Measurements from ENCODE around the gene DNAJB13.

The DNAJB13 gene

DNA sequence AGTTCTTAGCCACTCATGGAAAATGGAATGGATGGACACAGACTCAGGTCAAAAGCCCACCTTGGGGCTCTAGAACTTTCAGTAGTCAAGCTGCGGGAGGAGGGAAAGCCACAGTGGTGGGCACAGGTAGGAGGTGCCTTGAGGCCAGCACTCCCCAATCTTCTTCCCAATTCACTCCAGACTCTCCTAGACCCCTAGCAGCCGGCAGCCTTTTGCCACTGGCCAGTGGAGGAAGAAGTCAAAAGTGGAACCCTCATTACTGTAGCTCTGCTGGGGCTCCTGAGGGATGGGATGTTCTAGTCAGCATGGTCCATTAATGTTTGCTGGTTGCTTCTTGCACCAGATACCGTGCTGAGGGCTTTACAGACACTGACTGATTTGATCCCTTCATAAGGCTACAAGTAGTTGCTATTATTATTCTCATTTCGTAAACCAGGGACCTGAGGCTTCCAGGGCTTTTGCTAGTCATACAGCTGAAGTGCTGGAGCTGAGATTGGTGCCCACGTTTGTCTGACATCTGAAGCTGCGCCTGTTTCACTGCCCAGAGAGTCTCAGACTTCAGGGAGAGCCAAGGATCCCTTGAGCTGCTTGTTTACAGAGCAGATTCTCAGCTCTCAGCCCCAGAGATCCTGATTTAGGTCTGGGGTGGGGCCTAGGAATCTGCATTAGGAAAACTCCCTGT is 57.0 kb downstream of the DNAJB13 start:
- no peaks in the 10 kb centered on the region for H3K79me2 ChIP-seq (ENCODE audit: low read length)
- no peak overlapping the region for H3K4me2 ChIP-seq (ENCODE audit: low read depth, low read length)
- no peaks in the 10 kb centered on the region for H3F3A ChIP-seq (ENCODE audit: insufficient read depth, low read length)
- no peak for DNase-seq
- no peaks in the 10 kb centered on the region for H4K20me1 ChIP-seq (ENCODE audit: insufficient read depth, low read length)
- H3K36me3 ChIP-seq (replicated peaks; ENCODE audit: insufficient read depth, low read length): no peaks in the 10 kb centered on the region
- H3K4me1 ChIP-seq (ENCODE audit: low read length): no peaks in the 10 kb centered on the region
- H2AFZ ChIP-seq (ENCODE audit: low read length): no peak overlapping the region
- H3K4me3 ChIP-seq (ENCODE audit: low read length): no peak overlapping the region
- no peak overlapping the region for H3K9ac ChIP-seq (ENCODE audit: low read length)
- no peaks in the 10 kb centered on the region for H3K9me3 ChIP-seq (replicated peaks; ENCODE audit: insufficient read depth, low read length)
- no peaks in the 10 kb centered on the region for H3K27me3 ChIP-seq (replicated peaks; ENCODE audit: insufficient read depth, low read length)
- H3K27ac ChIP-seq (ENCODE audit: low read length): no peak overlapping the region
- TF ChIP-seq EZH2 (optimal IDR thresholded peaks at IDR 0.05; ENCODE audit: low read depth, low read length) (no peak), EZH2phosphoT487 (IDR thresholded peaks at IDR 0.05; ENCODE audit: low read length) (no peak)
- TF ChIP-seq, protein P1, sequence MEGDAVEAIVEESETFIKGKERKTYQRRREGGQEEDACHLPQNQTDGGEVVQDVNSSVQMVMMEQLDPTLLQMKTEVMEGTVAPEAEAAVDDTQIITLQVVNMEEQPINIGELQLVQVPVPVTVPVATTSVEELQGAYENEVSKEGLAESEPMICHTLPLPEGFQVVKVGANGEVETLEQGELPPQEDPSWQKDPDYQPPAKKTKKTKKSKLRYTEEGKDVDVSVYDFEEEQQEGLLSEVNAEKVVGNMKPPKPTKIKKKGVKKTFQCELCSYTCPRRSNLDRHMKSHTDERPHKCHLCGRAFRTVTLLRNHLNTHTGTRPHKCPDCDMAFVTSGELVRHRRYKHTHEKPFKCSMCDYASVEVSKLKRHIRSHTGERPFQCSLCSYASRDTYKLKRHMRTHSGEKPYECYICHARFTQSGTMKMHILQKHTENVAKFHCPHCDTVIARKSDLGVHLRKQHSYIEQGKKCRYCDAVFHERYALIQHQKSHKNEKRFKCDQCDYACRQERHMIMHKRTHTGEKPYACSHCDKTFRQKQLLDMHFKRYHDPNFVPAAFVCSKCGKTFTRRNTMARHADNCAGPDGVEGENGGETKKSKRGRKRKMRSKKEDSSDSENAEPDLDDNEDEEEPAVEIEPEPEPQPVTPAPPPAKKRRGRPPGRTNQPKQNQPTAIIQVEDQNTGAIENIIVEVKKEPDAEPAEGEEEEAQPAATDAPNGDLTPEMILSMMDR (IDR thresholded peaks at IDR 0.05; ENCODE audit: low read length): no peak
- no peaks in the 10 kb centered on the region for H3K9me2 ChIP-seq (replicated peaks; ENCODE audit: insufficient read depth, low read length)

DNA sequence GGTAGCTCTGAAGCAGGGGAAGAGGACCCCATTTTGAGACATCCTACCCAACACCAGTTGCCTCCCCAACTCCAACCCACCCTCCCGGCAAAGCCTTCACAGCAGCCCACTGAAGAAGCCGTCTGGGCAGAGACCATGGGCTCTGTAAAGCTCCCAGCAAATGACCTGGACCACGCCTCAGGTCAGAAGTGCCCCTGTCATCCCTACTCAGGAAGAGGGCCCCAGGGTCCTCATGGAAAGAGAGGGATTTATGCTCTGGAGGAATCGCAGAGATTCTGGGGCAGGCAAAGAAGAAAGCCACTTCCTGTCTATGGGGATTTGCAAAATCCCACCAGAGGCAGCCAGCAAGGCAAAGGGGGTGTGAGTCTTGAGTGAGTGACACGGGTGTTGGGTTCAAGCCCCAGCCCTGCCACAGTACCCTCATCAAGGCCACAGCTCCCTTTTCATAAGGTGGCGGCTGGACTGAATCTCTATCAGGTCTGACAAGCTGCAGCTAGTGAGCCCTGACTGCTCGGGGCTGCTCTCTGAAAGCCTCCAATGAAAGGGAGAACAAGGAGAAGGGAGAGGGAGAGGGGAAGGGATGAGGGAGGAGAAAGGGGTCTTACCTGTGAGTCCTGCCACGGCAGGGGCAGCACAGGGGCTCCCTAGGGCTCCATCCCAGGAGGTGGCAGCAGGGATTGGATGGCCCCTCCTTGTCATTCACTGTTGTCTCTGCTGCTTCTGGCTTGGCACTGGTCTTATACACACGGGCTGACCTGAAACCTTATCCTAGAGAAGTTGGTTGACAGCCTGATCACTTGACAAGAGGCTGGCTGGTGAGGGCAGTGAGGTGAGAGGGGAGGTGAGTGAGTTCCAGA is 57.8 kb downstream of the DNAJB13 start, which contains the start of gene UCP3:
UCP3 (minus strand) TSS at position 713 of the 857 bp plus-strand sequence. CDS start 2,043 bp downstream, outside the sequence.
- Histone ChIP-seq H3F3A (ENCODE audit: insufficient read depth, low read length) (no peaks in the 10 kb centered on the region), H3K4me1 (ENCODE audit: low read length) (no peaks in the 10 kb centered on the region), H3K9ac (ENCODE audit: low read length) (no peak within 1 kb of the TSS), H3K4me2 (ENCODE audit: low read depth, low read length) (no peak within 1 kb of the TSS), H3K9me2 (replicated peaks; ENCODE audit: insufficient read depth, low read length) (no peaks in the 10 kb centered on the region), H3K4me3 (ENCODE audit: low read length) (no peak within 1 kb of the TSS), H3K27ac (ENCODE audit: low read length) (no peak within 1 kb of the TSS), H4K20me1 (ENCODE audit: insufficient read depth, low read length) (no peaks in the 10 kb centered on the region), H3K79me2 (ENCODE audit: low read length) (no peaks in the 10 kb centered on the region), H3K36me3 (replicated peaks; ENCODE audit: insufficient read depth, low read length) (no peaks in the 10 kb centered on the region), H2AFZ (ENCODE audit: low read length) (no peak within 1 kb of the TSS), H3K27me3 (replicated peaks; ENCODE audit: insufficient read depth, low read length) (no peaks in the 10 kb centered on the region), H3K9me3 (replicated peaks; ENCODE audit: insufficient read depth, low read length) (no peaks in the 10 kb centered on the region)
- DNase-seq: no peak
- TF ChIP-seq, protein P1 (IDR thresholded peaks at IDR 0.05; ENCODE audit: low read length): no peak
- no peak for TF ChIP-seq EZH2phosphoT487 (IDR thresholded peaks at IDR 0.05; ENCODE audit: low read length)
- TF ChIP-seq EZH2 (optimal IDR thresholded peaks at IDR 0.05; ENCODE audit: low read depth, low read length): no peak

DNA sequence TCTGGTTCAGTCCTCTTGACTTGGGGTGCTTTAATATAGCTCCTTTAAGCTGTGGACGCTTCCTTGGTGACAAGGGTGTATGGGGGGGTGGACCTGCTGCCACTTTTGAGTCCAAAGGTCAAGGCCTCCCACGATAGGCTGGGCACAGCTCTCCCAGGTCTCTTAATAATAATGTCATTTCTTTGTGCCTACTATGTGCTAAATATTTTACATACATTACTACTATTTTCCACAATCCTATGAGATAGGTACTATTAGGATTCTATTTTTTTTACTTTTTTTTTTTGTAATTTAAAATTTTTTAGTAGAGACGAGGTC is 58.4 kb downstream of the DNAJB13 start:
- H2AFZ ChIP-seq (ENCODE audit: low read length): no peak overlapping the region

More for the DNA sequence above, 58.4 kb downstream of the DNAJB13 start:
- DNase-seq: no peak
- H3K79me2 ChIP-seq (ENCODE audit: low read length): no peaks in the 10 kb centered on the region
- no peak overlapping the region for H3K4me3 ChIP-seq (ENCODE audit: low read length)
- TF ChIP-seq EZH2phosphoT487 (IDR thresholded peaks at IDR 0.05; ENCODE audit: low read length) (no peak), EZH2 (optimal IDR thresholded peaks at IDR 0.05; ENCODE audit: low read depth, low read length) (no peak)
- TF ChIP-seq, protein P1 (IDR thresholded peaks at IDR 0.05; ENCODE audit: low read length): no peak
- H3K9me2 ChIP-seq (replicated peaks; ENCODE audit: insufficient read depth, low read length): no peaks in the 10 kb centered on the region
- H4K20me1 ChIP-seq (ENCODE audit: insufficient read depth, low read length): no peaks in the 10 kb centered on the region
- H3K4me2 ChIP-seq (ENCODE audit: low read depth, low read length): no peak overlapping the region
- H3K4me1 ChIP-seq (ENCODE audit: low read length): peaks cover 4% of the 10 kb centered on the region
- no peaks in the 10 kb centered on the region for H3F3A ChIP-seq (ENCODE audit: insufficient read depth, low read length)
- no peak overlapping the region for H3K9ac ChIP-seq (ENCODE audit: low read length)
- H3K27ac ChIP-seq (ENCODE audit: low read length): no peak overlapping the region
- H3K36me3 ChIP-seq (replicated peaks; ENCODE audit: insufficient read depth, low read length): no peaks in the 10 kb centered on the region
- H3K9me3 ChIP-seq (replicated peaks; ENCODE audit: insufficient read depth, low read length): no peaks in the 10 kb centered on the region
- H3K27me3 ChIP-seq (replicated peaks; ENCODE audit: insufficient read depth, low read length): no peaks in the 10 kb centered on the region
